ENCODE data around the gene CHST4. TPM values are rescaled to one million over a fixed set of nuclear protein-coding genes. Genes with fewer than 3 reads are reported as not detected.

Gene CHST4
- total and polyA plus RNA-seq, 9 of the 15 experiments (the other 6 are each of a cell fraction or from before 2014, with no cell fraction given), result 0.07 TPM; not detected in 8

- TF ChIP-seq EHMT2 (IDR thresholded peaks at IDR 0.05), result no peak
- TF ChIP-seq STAG1 (CRISPR knock-in tag; IDR thresholded peaks at IDR 0.05; ENCODE audit: borderline replicate concordance), result no peak
- TF ChIP-seq KLF16 (IDR thresholded peaks at IDR 0.05), result no peak
- no peak for TF ChIP-seq E2F5 (CRISPR knock-in tag; IDR thresholded peaks at IDR 0.05)
Measured at GRCh38 chr16:71513302-71513701, 12.9 kb upstream of the CHST4 start (continued).

- no peak for ATAC-seq
- TF ChIP-seq CCNT2 (IDR thresholded peaks at IDR 0.05; ENCODE audit: borderline replicate concordance, extremely low read depth, insufficient read length, low read depth, low read length), result no peak
- TF ChIP-seq HMGN3 (IDR thresholded peaks at IDR 0.05; ENCODE audit: borderline replicate concordance, extremely low read depth, insufficient read length, low read depth, low read length), result no peak
- no peak for TF ChIP-seq RBBP5 (IDR thresholded peaks at IDR 0.05; ENCODE audit: borderline replicate concordance, insufficient read depth, low read length, poor library complexity, severe bottlenecking)
- no peak for TF ChIP-seq MTA2 (IDR thresholded peaks at IDR 0.05; ENCODE audit: low read depth)
- no peak for TF ChIP-seq ZNF778 (CRISPR knock-in tag; IDR thresholded peaks at IDR 0.05)
- TF ChIP-seq LARP7 (IDR thresholded peaks at IDR 0.05), result no peak
Measured at GRCh38 chr16:71514476-71514875, 11.8 kb upstream of the CHST4 start.

More at GRCh38 chr16:71514476-71514875, 11.8 kb upstream of the CHST4 start:
- Histone ChIP-seq H3K9me3 (replicated peaks; ENCODE audit: control insufficient read depth, insufficient read depth, low read depth, low read length) (no peaks in the 10 kb centered on the region), H3K4me3 (no peak overlapping the region), H3K4me2 (ENCODE audit: insufficient read depth, low read length) (no peak overlapping the region), H3K36me3 (ENCODE audit: control insufficient read depth, insufficient read depth, low read length) (no peaks in the 10 kb centered on the region), H3K27ac (ENCODE audit: extremely low read depth, low read depth, low read length) (no peak overlapping the region), H3K4me1 (replicated peaks in 1 of 2; ENCODE audit: control insufficient read depth in 2 of 2, insufficient read depth in 2 of 2, low read length in 2 of 2) (peaks cover 0 to 6% of the 10 kb centered on the region in 2 experiments; a peak in 2 of 5 replicates), H2AFZ (ENCODE audit: low read depth, low read length) (no peak overlapping the region), H3K9ac (ENCODE audit: insufficient read depth in 1 of 2, low read depth in 2 of 2, low read length in 2 of 2) (no peak overlapping the region), H4K20me1 (replicated peaks; ENCODE audit: control insufficient read depth, insufficient read depth, low read length) (no peaks in the 10 kb centered on the region), H3K27me3 (ENCODE audit: control insufficient read depth in 2 of 2, insufficient read depth in 2 of 2, low read length in 2 of 2) (peaks cover 18 to 25% of the 10 kb centered on the region in 2 experiments), H3K79me2 (ENCODE audit: control insufficient read depth, insufficient read depth, low read length) (no peaks in the 10 kb centered on the region), H3K9me1 (ENCODE audit: control insufficient read depth, insufficient read depth, low read length) (no peaks in the 10 kb centered on the region)
- in situ Hi-C loops (cut with MboI) (no loop called here), intact Hi-C loops (cut with micrococcal nuclease) (no loop called here)
- WGBS (ENCODE audit: insufficient coverage, low coverage, missing lambda C conversion rate), result 1% methylated on average over 7 of the region's 7 CpGs
- ChIA-PET CTCF (ENCODE audit: low intra/inter-chr PET ratio) (no interaction called here), POLR2A (no interaction called here)
- no TSS peak for BruUV-seq (replicated peaks)
- FAIRE-seq (no peak), DNase-seq (ENCODE audit: extremely low read depth in 1 of 4, low spot score in 3 of 4) (peak in 1 of 4 experiments; percentile 21)

Measured in K562 (cell line).